GM23338 (cell line): Measurements from ENCODE around the gene DNAJB8. TPM values are rescaled to one million over a fixed set of nuclear protein-coding genes. Genes with fewer than 3 reads are reported as not detected.

Source experiments
- ATAC-seq: fragments of 200-7000 bp; cut with Tn5 transposase; 3 replicates; pipeline ENCODE4 v1.9.1; 2020
- DNase-seq: peaks from one replicate; pipeline ENCODE4 v3.0.0-alpha.2; 2015; ENCODE audit warnings: low spot score
- H2AFZ ChIP-seq: fragments of 200-600 bp; sonication (generic); 2 replicates; pipeline ENCODE4 v1.8.0; 2016; ENCODE audit warnings: antibody characterized with exemption, mild to moderate bottlenecking, moderate library complexity
- H3F3A ChIP-seq: fragments of 200-600 bp; sonication (generic); replicated peaks from 2 replicates; pipeline ENCODE4 v1.8.0; 2017; ENCODE audit warnings: antibody characterized with exemption, mixed run types, low read depth
- H3K27ac ChIP-seq: fragments of 200-600 bp; sonication (generic); 2 replicates; pipeline ENCODE4 v1.6.1; 2016; ENCODE audit warnings: low read depth
- H3K27me3 ChIP-seq: fragments of 200-600 bp; sonication (generic); 2 replicates; pipeline ENCODE4 v1.8.0; 2016; ENCODE audit warnings: mild to moderate bottlenecking, mixed run types, moderate library complexity; ENCODE audit not compliant: insufficient read depth
- H3K36me3 ChIP-seq: fragments of 200-600 bp; sonication (generic); 2 replicates; pipeline ENCODE4 v1.8.0; 2016; ENCODE audit warnings: mild to moderate bottlenecking; ENCODE audit not compliant: insufficient read depth
- H3K4me1 ChIP-seq: fragments of 200-600 bp; sonication (generic); 2 replicates; pipeline ENCODE4 v1.8.0; 2016; ENCODE audit warnings: mild to moderate bottlenecking, moderate library complexity; ENCODE audit not compliant: insufficient read depth
- H3K4me2 ChIP-seq: fragments of 200-600 bp; sonication (generic); 2 replicates; pipeline ENCODE4 v1.7.1; 2017; ENCODE audit warnings: mixed run types
- H3K4me3 ChIP-seq: fragments of 200-600 bp; sonication (generic); 2 replicates; pipeline ENCODE4 v1.6.1; 2016; ENCODE audit warnings: mixed run types
- H3K79me2 ChIP-seq: fragments of 200-600 bp; sonication (generic); replicated peaks from 2 replicates; pipeline ENCODE4 v1.8.0; 2017; ENCODE audit warnings: mild to moderate bottlenecking; ENCODE audit not compliant: insufficient read depth
- H3K9me2 ChIP-seq: fragments of 200-600 bp; sonication (generic); 2 replicates; pipeline ENCODE4 v1.8.0; 2017; ENCODE audit not compliant: insufficient read depth
- H4K20me1 ChIP-seq: fragments of 200-600 bp; sonication (generic); replicated peaks from 2 replicates; pipeline ENCODE4 v1.8.0; 2017; ENCODE audit warnings: mild to moderate bottlenecking; ENCODE audit not compliant: insufficient read depth
- H3K27ac Mint-ChIP-seq: 2 replicates; pipeline ENCODE4 v1.8.0; 2020; ENCODE audit warnings: inconsistent platforms, mild to moderate bottlenecking, moderate library complexity, mixed read lengths
- H3K27me3 Mint-ChIP-seq: 3 replicates; pipeline ENCODE4 v1.8.0; 2022; ENCODE audit warnings: low read depth, mild to moderate bottlenecking, moderate library complexity, mixed read lengths, inconsistent platforms; ENCODE audit not compliant: insufficient read depth, poor library complexity
- H3K36me3 Mint-ChIP-seq: 3 replicates; pipeline ENCODE4 v1.8.0; 2021; ENCODE audit warnings: low read depth, mild to moderate bottlenecking, inconsistent platforms, moderate library complexity, mixed read lengths
- H3K4me1 Mint-ChIP-seq: 3 replicates; pipeline ENCODE4 v1.8.0; 2020; ENCODE audit warnings: mild to moderate bottlenecking, inconsistent platforms, mixed read lengths
- H3K4me3 Mint-ChIP-seq: 3 replicates; pipeline ENCODE4 v1.8.0; 2021; ENCODE audit warnings: moderate library complexity, mild to moderate bottlenecking, inconsistent platforms, mixed read lengths
- H3K9me3 Mint-ChIP-seq: 3 replicates; pipeline ENCODE4 v1.8.0; 2020; ENCODE audit warnings: moderate library complexity, mild to moderate bottlenecking, inconsistent platforms, mixed read lengths
- CREB1 ChIP-seq: fragments of 250-450 bp; sonication (Bioruptor Pico); IDR thresholded peaks from 2 replicates; pipeline ENCODE4 v1.5.0; 2020; ENCODE audit warnings: low read depth, mild to moderate bottlenecking, moderate library complexity
- CTCF ChIP-seq, 2 experiments: fragments of 200-600 bp in 1 of 2; sonication (generic) in 1 of 2; conservative IDR thresholded peaks; 2 replicates each; pipeline versions ENCODE4 v1.5.1 to v1.6.1; 2016 to 2017; ENCODE audit warnings: antibody characterized with exemption in 2 of 2, low read depth in 2 of 2, mild to moderate bottlenecking in 2 of 2, moderate library complexity in 1 of 2
- EZH2 ChIP-seq: fragments of 200-600 bp; sonication (generic); IDR thresholded peaks from one replicate; pipeline ENCODE4 v1.8.0; 2017; ENCODE audit warnings: antibody characterized with exemption, mild to moderate bottlenecking, low read depth; ENCODE audit not compliant: unreplicated experiment
- EZH2phosphoT487 ChIP-seq: fragments of 200-600 bp; sonication (generic); IDR thresholded peaks from one replicate; pipeline ENCODE4 v1.8.1; 2018; ENCODE audit warnings: antibody characterized with exemption; ENCODE audit not compliant: unreplicated experiment
- NANOG ChIP-seq: IDR thresholded peaks from 2 replicates; pipeline ENCODE4 v1.6.1; 2016; ENCODE audit warnings: antibody characterized with exemption, borderline replicate concordance
- POLR2AphosphoS5 ChIP-seq: IDR thresholded peaks from 2 replicates; pipeline ENCODE4 v1.6.1; 2016; ENCODE audit warnings: antibody characterized with exemption, low read depth
- ZNF114 ChIP-seq: fragments of 250-450 bp; sonication (Bioruptor Pico); IDR thresholded peaks from 2 replicates; pipeline ENCODE4 v1.5.0; 2020; ENCODE audit warnings: mild to moderate bottlenecking, moderate library complexity
- ZNF331 ChIP-seq: fragments of 250-450 bp; sonication (Bioruptor Pico); IDR thresholded peaks from 2 replicates; pipeline ENCODE4 v1.5.0; 2020; ENCODE audit warnings: low read depth, mild to moderate bottlenecking, moderate library complexity
- polyA plus RNA-seq: library from polyadenylated mRNA; unstranded; fragments of >200 nt; fragmentation: Nextera tagmentation; extraction: Ambion mirVana; gene quantifications from 2 replicates; pipeline ENCODE4 v1.2.1, GENCODE V29; 2016
- total RNA-seq: library from RNA; depleted of rRNA; stranded (reverse); fragments of >200 nt; shearing (Covaris generic); gene quantifications from 2 replicates; pipeline ENCODE4 v1.2.3, GENCODE V29; 2014
- TF ChIP-seq, protein P1 (sequence below): IDR thresholded peaks from 2 replicates; pipeline ENCODE4 v1.6.1; 2016; ENCODE audit warnings: antibody characterized with exemption
- TF ChIP-seq, protein P2 (sequence below): IDR thresholded peaks from one replicate; pipeline ENCODE4 v1.6.1; 2018; ENCODE audit warnings: antibody characterized with exemption; ENCODE audit not compliant: unreplicated experiment

Gene DNAJB8
- total and polyA plus RNA-seq, 2 experiments from 2014 or later, result not detected

- Histone ChIP-seq H3K36me3 (no peaks in the 10 kb centered on the region), H3F3A (peaks cover 18% of the 10 kb centered on the region; the same call in 1 of the 2 replicates), H3K4me1 (peaks cover 31% of the 10 kb centered on the region), H3K4me3 (no peak overlapping the region), H3K27ac (no peak overlapping the region), H3K4me2 (no peak overlapping the region; the same call in 1 of the 2 replicates), H2AFZ (no peak overlapping the region), H4K20me1 (no peaks in the 10 kb centered on the region), H3K27me3 (peaks cover 40% of the 10 kb centered on the region), H3K79me2 (no peaks in the 10 kb centered on the region), H3K9me2 (no peaks in the 10 kb centered on the region)
- Mint-ChIP-seq H3K9me3 (no peaks in the 10 kb centered on the region), H3K4me3 (no peak overlapping the region), H3K4me1 (peaks cover 46% of the 10 kb centered on the region), H3K36me3 (no peaks in the 10 kb centered on the region; the same call in 2 of the 3 replicates), H3K27ac (no peak overlapping the region), H3K27me3 (peaks cover 53% of the 10 kb centered on the region)
- peak; percentile 2; the same call in 1 of the 3 replicates for ATAC-seq
- DNase-seq, result peak; percentile 40
- no peak for TF ChIP-seq EZH2
- TF ChIP-seq ZNF114 (CRISPR knock-in tag), result no peak
- TF ChIP-seq ZNF331 (CRISPR knock-in tag), result no peak
- TF ChIP-seq, protein P1, sequence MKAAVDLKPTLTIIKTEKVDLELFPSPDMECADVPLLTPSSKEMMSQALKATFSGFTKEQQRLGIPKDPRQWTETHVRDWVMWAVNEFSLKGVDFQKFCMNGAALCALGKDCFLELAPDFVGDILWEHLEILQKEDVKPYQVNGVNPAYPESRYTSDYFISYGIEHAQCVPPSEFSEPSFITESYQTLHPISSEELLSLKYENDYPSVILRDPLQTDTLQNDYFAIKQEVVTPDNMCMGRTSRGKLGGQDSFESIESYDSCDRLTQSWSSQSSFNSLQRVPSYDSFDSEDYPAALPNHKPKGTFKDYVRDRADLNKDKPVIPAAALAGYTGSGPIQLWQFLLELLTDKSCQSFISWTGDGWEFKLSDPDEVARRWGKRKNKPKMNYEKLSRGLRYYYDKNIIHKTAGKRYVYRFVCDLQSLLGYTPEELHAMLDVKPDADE, result no peak
- TF ChIP-seq, protein P2, sequence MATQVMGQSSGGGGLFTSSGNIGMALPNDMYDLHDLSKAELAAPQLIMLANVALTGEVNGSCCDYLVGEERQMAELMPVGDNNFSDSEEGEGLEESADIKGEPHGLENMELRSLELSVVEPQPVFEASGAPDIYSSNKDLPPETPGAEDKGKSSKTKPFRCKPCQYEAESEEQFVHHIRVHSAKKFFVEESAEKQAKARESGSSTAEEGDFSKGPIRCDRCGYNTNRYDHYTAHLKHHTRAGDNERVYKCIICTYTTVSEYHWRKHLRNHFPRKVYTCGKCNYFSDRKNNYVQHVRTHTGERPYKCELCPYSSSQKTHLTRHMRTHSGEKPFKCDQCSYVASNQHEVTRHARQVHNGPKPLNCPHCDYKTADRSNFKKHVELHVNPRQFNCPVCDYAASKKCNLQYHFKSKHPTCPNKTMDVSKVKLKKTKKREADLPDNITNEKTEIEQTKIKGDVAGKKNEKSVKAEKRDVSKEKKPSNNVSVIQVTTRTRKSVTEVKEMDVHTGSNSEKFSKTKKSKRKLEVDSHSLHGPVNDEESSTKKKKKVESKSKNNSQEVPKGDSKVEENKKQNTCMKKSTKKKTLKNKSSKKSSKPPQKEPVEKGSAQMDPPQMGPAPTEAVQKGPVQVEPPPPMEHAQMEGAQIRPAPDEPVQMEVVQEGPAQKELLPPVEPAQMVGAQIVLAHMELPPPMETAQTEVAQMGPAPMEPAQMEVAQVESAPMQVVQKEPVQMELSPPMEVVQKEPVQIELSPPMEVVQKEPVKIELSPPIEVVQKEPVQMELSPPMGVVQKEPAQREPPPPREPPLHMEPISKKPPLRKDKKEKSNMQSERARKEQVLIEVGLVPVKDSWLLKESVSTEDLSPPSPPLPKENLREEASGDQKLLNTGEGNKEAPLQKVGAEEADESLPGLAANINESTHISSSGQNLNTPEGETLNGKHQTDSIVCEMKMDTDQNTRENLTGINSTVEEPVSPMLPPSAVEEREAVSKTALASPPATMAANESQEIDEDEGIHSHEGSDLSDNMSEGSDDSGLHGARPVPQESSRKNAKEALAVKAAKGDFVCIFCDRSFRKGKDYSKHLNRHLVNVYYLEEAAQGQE, result no peak
- no peak for TF ChIP-seq CREB1 (CRISPR knock-in tag)
- no peak for TF ChIP-seq NANOG
- TF ChIP-seq POLR2AphosphoS5, result no peak
- TF ChIP-seq EZH2phosphoT487, result no peak
- TF ChIP-seq CTCF (conservative IDR thresholded peaks at IDR 0.05; ENCODE audit: low read depth in 2 of 2), result no peak
Observed at GRCh38 chr3:128435058-128435457, 31.6 kb downstream of the DNAJB8 start.
